Measurements from ENCODE around the gene NTNG2. TPM values are rescaled to one million over a fixed set of nuclear protein-coding genes. Genes with fewer than 3 reads are reported as not detected.

The NTNG2 gene
- total and polyA plus RNA-seq, 7 experiments from 2014 or later: 0.87 to 11.6 (median 3.7) TPM

- DNase-seq (no peak), ATAC-seq (no peak)
- CTCF ChIA-PET: interaction anchor here (0.5 to 3.7 kb wide), 7 partner anchors 17 to 658 kb away, joined by 3 to 15 read pairs (median 5); no protein-coding TSS in a partner anchor
- no peak overlapping the region for H3K27ac Mint-ChIP-seq
- Histone ChIP-seq H3K27ac (ENCODE audit: low read depth, low read length) (no peak overlapping the region), H3K9me3 (ENCODE audit: control insufficient read depth in 2 of 3, low read length in 3 of 3) (no peaks in the 10 kb centered on the region), H3K4me1 (ENCODE audit: control insufficient read depth in 2 of 2, insufficient read depth in 2 of 2, low read length in 2 of 2) (peaks cover 11 to 17% of the 10 kb centered on the region in 2 donors), H3K4me3 (ENCODE audit: low read length) (no peak overlapping the region), H3K36me3 (ENCODE audit: control insufficient read depth in 2 of 3, insufficient read depth in 3 of 3, low read length in 3 of 3) (no peaks in the 10 kb centered on the region), H3K27me3 (ENCODE audit: control insufficient read depth in 2 of 2, insufficient read depth in 2 of 2, low read length in 2 of 2) (no peaks in the 10 kb centered on the region)
- peaks cover 5 to 24% (median 17%) of the 10 kb centered on the region in 7 donors for H3K4me1 Mint-ChIP-seq
- no peaks in the 10 kb centered on the region for H3K36me3 Mint-ChIP-seq
- H3K4me3 Mint-ChIP-seq: no peak overlapping the region
- POLR2A ChIA-PET: no interaction called here
- intact Hi-C loops (cut with micrococcal nuclease): no loop called here
- H3K27me3 Mint-ChIP-seq: no peaks in the 10 kb centered on the region
- peaks cover 0 to 4% (median 0%) of the 10 kb centered on the region in 11 donors for H3K9me3 Mint-ChIP-seq
Measured at GRCh38 chr9:132238026-132238972, 76.4 kb downstream of the NTNG2 start.

- peaks cover 11 to 17% of the 10 kb centered on the region in 2 donors for H3K4me1 ChIP-seq (ENCODE audit: control insufficient read depth in 2 of 2, insufficient read depth in 2 of 2, low read length in 2 of 2)
- POLR2A ChIA-PET: no interaction called here
- ATAC-seq: no peak
Measured at GRCh38 chr9:132238992-132239391, 77.1 kb downstream of the NTNG2 start.

GRCh38 chr9:132239518-132239917 is 77.7 kb downstream of the NTNG2 start:
- no peak overlapping the region for H3K27ac ChIP-seq (ENCODE audit: low read depth, low read length)
- ChIA-PET POLR2A (no interaction called here), CTCF (interaction anchor here (2.0 to 3.7 kb wide), 4 partner anchors 14 to 481 kb away, joined by 7 to 15 read pairs (median 10); no protein-coding TSS in a partner anchor)
- peaks cover 11 to 17% of the 10 kb centered on the region in 2 donors for H3K4me1 ChIP-seq (ENCODE audit: control insufficient read depth in 2 of 2, insufficient read depth in 2 of 2, low read length in 2 of 2)
- Mint-ChIP-seq H3K9me3 (peaks cover 0 to 4% (median 0%) of the 10 kb centered on the region in 11 donors), H3K4me1 (peaks cover 5 to 24% (median 21%) of the 10 kb centered on the region in 7 donors), H3K4me3 (peak overlapping the region in 2 of 10 donors; percentile 97 to 99), H3K27ac (no peak overlapping the region), H3K27me3 (peaks cover 0 to 11% (median 0%) of the 10 kb centered on the region in 5 donors), H3K36me3 (no peaks in the 10 kb centered on the region)
- H3K9me3 ChIP-seq (ENCODE audit: control insufficient read depth in 2 of 3, low read length in 3 of 3): no peaks in the 10 kb centered on the region
- no peak overlapping the region for H3K4me3 ChIP-seq (ENCODE audit: low read length)
- no peaks in the 10 kb centered on the region for H3K27me3 ChIP-seq (ENCODE audit: control insufficient read depth in 2 of 2, insufficient read depth in 2 of 2, low read length in 2 of 2)
- intact Hi-C loops (cut with micrococcal nuclease): no loop called here
- no peak for DNase-seq
- ATAC-seq: no peak
- H3K36me3 ChIP-seq (ENCODE audit: control insufficient read depth in 2 of 3, insufficient read depth in 3 of 3, low read length in 3 of 3): no peaks in the 10 kb centered on the region

More at GRCh38 chr9:132238992-132239391, 77.1 kb downstream of the NTNG2 start:
- Mint-ChIP-seq H3K36me3 (no peaks in the 10 kb centered on the region), H3K9me3 (peaks cover 0 to 4% (median 0%) of the 10 kb centered on the region in 11 donors), H3K4me3 (no peak overlapping the region), H3K27me3 (peaks cover 0 to 6% (median 0%) of the 10 kb centered on the region in 5 donors), H3K4me1 (peaks cover 5 to 24% (median 21%) of the 10 kb centered on the region in 7 donors), H3K27ac (no peak overlapping the region)
- H3K27me3 ChIP-seq (ENCODE audit: control insufficient read depth in 2 of 2, insufficient read depth in 2 of 2, low read length in 2 of 2): no peaks in the 10 kb centered on the region
- H3K4me3 ChIP-seq (ENCODE audit: low read length): no peak overlapping the region
- CTCF ChIA-PET: interaction anchor here (0.6 to 3.7 kb wide), 6 partner anchors 14 to 659 kb away, joined by 3 to 15 read pairs (median 7); no protein-coding TSS in a partner anchor
- intact Hi-C loops (cut with micrococcal nuclease): no loop called here
- no peak overlapping the region for H3K27ac ChIP-seq (ENCODE audit: low read depth, low read length)
- H3K36me3 ChIP-seq (ENCODE audit: control insufficient read depth in 2 of 3, insufficient read depth in 3 of 3, low read length in 3 of 3): no peaks in the 10 kb centered on the region
- DNase-seq: no peak
- no peaks in the 10 kb centered on the region for H3K9me3 ChIP-seq (ENCODE audit: control insufficient read depth in 2 of 3, low read length in 3 of 3)

- DNase-seq (peak in 2 of 9 donors; percentile 15 to 26), ATAC-seq (no peak)
- POLR2A ChIA-PET: interaction anchor here (2.3 kb wide), 1 partner anchor 114 kb away, joined by 21 read pairs; the partner anchor contains the start of gene SETX
- peak overlapping the region; percentile 54 for H3K4me3 ChIP-seq (ENCODE audit: low read length)
- H3K27ac ChIP-seq (ENCODE audit: low read depth, low read length): peak overlapping the region; percentile 69
- Mint-ChIP-seq H3K36me3 (no peaks in the 10 kb centered on the region), H3K4me1 (peaks cover 5 to 24% (median 21%) of the 10 kb centered on the region in 7 donors), H3K9me3 (peaks cover 0 to 4% (median 0%) of the 10 kb centered on the region in 11 donors), H3K27me3 (peaks cover 0 to 13% (median 0%) of the 10 kb centered on the region in 5 donors), H3K27ac (peak overlapping the region in 6 of 9 donors; percentile 67 to 94 (median 90)), H3K4me3 (peak overlapping the region in 9 of 10 donors; percentile 47 to 99 (median 97))
- CTCF ChIA-PET: interaction anchor here (2.0 to 3.7 kb wide), 4 partner anchors 13 to 481 kb away, joined by 7 to 15 read pairs (median 10); no protein-coding TSS in a partner anchor
- peaks cover 11 to 17% of the 10 kb centered on the region in 2 donors for H3K4me1 ChIP-seq (ENCODE audit: control insufficient read depth in 2 of 2, insufficient read depth in 2 of 2, low read length in 2 of 2)
- H3K27me3 ChIP-seq (ENCODE audit: control insufficient read depth in 2 of 2, insufficient read depth in 2 of 2, low read length in 2 of 2): no peaks in the 10 kb centered on the region
- no peaks in the 10 kb centered on the region for H3K9me3 ChIP-seq (ENCODE audit: control insufficient read depth in 2 of 3, low read length in 3 of 3)
- intact Hi-C loops (cut with micrococcal nuclease): loop anchor here (2.0 to 10.0 kb wide), 8 partner anchors 79 to 1827 kb away; partner anchors contain the start of genes BRD3 (in 1 of the 2), GTF3C5 (in 1 of the 2), MED27 (in 1 of the 2) and POMT1 (in 1 of the 2)
- H3K36me3 ChIP-seq (ENCODE audit: control insufficient read depth in 2 of 3, insufficient read depth in 3 of 3, low read length in 3 of 3): no peaks in the 10 kb centered on the region
Measured at GRCh38 chr9:132239999-132240840, 78.4 kb downstream of the NTNG2 start.

GRCh38 chr9:132240841-132241482 is 79.1 kb downstream of the NTNG2 start:
- H3K9me3 Mint-ChIP-seq: peaks cover 0 to 4% (median 0%) of the 10 kb centered on the region in 11 donors
- H3K36me3 Mint-ChIP-seq: no peaks in the 10 kb centered on the region
- H3K36me3 ChIP-seq (ENCODE audit: control insufficient read depth in 2 of 3, insufficient read depth in 3 of 3, low read length in 3 of 3): no peaks in the 10 kb centered on the region
- ATAC-seq (peak; percentile 94), DNase-seq (peak; percentile 98 to 100 (median 99))
- peak overlapping the region; percentile 69 for H3K27ac ChIP-seq (ENCODE audit: low read depth, low read length)
- peak overlapping the region; percentile 77 for H3K4me3 ChIP-seq (ENCODE audit: low read length)
- H3K27me3 ChIP-seq (ENCODE audit: control insufficient read depth in 2 of 2, insufficient read depth in 2 of 2, low read length in 2 of 2): no peaks in the 10 kb centered on the region
- no peaks in the 10 kb centered on the region for H3K9me3 ChIP-seq (ENCODE audit: control insufficient read depth in 2 of 3, low read length in 3 of 3)
- peaks cover 0 to 16% (median 0%) of the 10 kb centered on the region in 5 donors for H3K27me3 Mint-ChIP-seq
- ChIA-PET POLR2A (interaction anchor here (0.6 to 2.3 kb wide), 10 partner anchors 11 to 789 kb away, joined by 3 to 21 read pairs (median 3); partner anchors contain the start of gene SETX), CTCF (interaction anchor here (1.0 to 3.7 kb wide), 3 partner anchors 12 to 484 kb away, joined by 3 to 12 read pairs (median 7); no protein-coding TSS in a partner anchor)
- peak overlapping the region; percentile 97 to 99 (median 98) for H3K4me3 Mint-ChIP-seq
- intact Hi-C loops (cut with micrococcal nuclease): loop anchor here (1.0 to 10.0 kb wide), 14 partner anchors 18 to 1826 kb away; partner anchors contain the start of genes MED27 (in 2 of the 2), BRD3 (in 1 of the 2), GTF3C5 (in 1 of the 2) and POMT1 (in 1 of the 2)
- H3K4me1 ChIP-seq (ENCODE audit: control insufficient read depth in 2 of 2, insufficient read depth in 2 of 2, low read length in 2 of 2): peaks cover 11 to 17% of the 10 kb centered on the region in 2 donors
- peaks cover 5 to 24% (median 21%) of the 10 kb centered on the region in 7 donors for H3K4me1 Mint-ChIP-seq
- H3K27ac Mint-ChIP-seq: peak overlapping the region; percentile 90 to 96 (median 94)

Data from naive thymus-derived CD4-positive, alpha-beta T cell (primary cell).